H1 (cell line): ENCODE results near the gene CHCHD6. TPM values are rescaled to one million over a fixed set of nuclear protein-coding genes. Genes with fewer than 3 reads are reported as not detected.

Experiments
- CTCF ChIA-PET: fragments of 300-600 bp; sonication (Branson Sonifier 250); formaldehyde crosslinking; loops from one replicate; lab custom pipeline; 2021; ENCODE audit not compliant: partially characterized antibody; lab: Charles Lee
- POLR2A ChIA-PET: fragments of 300-600 bp; sonication (Branson Sonifier 250); formaldehyde crosslinking; loops from one replicate; lab custom pipeline; 2021; ENCODE audit warnings: inconsistent platforms; ENCODE audit not compliant: partially characterized antibody; lab: Charles Lee
- DNase-seq, 2 experiments: peaks; one replicate each; pipeline versions ENCODE4 v3.0.0 to v3.0.0-alpha.2; 2010 to 2022; ENCODE audit warnings: low spot score in 2 of 2, low read depth in 1 of 2, mixed read lengths in 1 of 2
- FAIRE-seq: peaks from 2 replicates; lab custom pipeline; 2011; peaks lifted over from hg19 to GRCh38; lab: Jason Lieb, UNC
- H2AFZ ChIP-seq: 2 replicates; pipeline ENCODE4 v1.8.1; 2012; ENCODE audit warnings: low read length, inconsistent platforms
- H2AK5ac ChIP-seq: 2 replicates; pipeline ENCODE4 v1.6.1; 2013; ENCODE audit warnings: low read depth, low read length
- H2BK120ac ChIP-seq: replicated peaks from 2 replicates; pipeline ENCODE3; 2013; ENCODE audit warnings: low read depth, low read length, inconsistent platforms
- H2BK12ac ChIP-seq: 2 replicates; pipeline ENCODE4 v1.6.1; 2013; ENCODE audit warnings: low read depth, low read length
- H2BK15ac ChIP-seq: 2 replicates; pipeline ENCODE4 v1.6.1; 2013; ENCODE audit warnings: low read length
- H2BK20ac ChIP-seq: 2 replicates; pipeline ENCODE4 v1.6.1; 2013; ENCODE audit warnings: low read length
- H2BK5ac ChIP-seq: 2 replicates; pipeline ENCODE4 v1.6.1; 2013; ENCODE audit warnings: low read depth, low read length
- H3K14ac ChIP-seq: 2 replicates; pipeline ENCODE4 v1.6.1; 2013; ENCODE audit warnings: inconsistent platforms; ENCODE audit not compliant: insufficient read length
- H3K18ac ChIP-seq: 2 replicates; pipeline ENCODE4 v1.6.1; 2013; ENCODE audit warnings: low read length; ENCODE audit errors: extremely low read depth
- H3K23ac ChIP-seq: 2 replicates; pipeline ENCODE4 v1.6.1; 2013; ENCODE audit warnings: inconsistent platforms; ENCODE audit not compliant: insufficient read length
- H3K23me2 ChIP-seq: 2 replicates; pipeline ENCODE4 v1.6.1; 2013; ENCODE audit warnings: low read depth, low read length
- H3K27ac ChIP-seq: 2 replicates; pipeline ENCODE4 v1.6.1; 2011; ENCODE audit warnings: low read depth, low read length, inconsistent platforms
- H3K27me3 ChIP-seq, 4 experiments: replicated peaks in 1 of 4; 1 replicate in 1 of 4; 2 replicates in 3 of 4; pipeline versions ENCODE4 v1.6.1 to v1.8.1; 2011 to 2013; ENCODE audit warnings: low read length in 3 of 4, mild to moderate bottlenecking in 3 of 4, inconsistent platforms in 2 of 4, mixed read lengths in 2 of 4, moderate library complexity in 1 of 4; ENCODE audit not compliant: control insufficient read depth in 3 of 4, insufficient read depth in 3 of 4; ENCODE audit errors: extremely low read depth in 1 of 4
- H3K36me3 ChIP-seq, 4 experiments: 2 replicates each; pipeline versions ENCODE4 v1.6.1 to v1.8.1; 2011 to 2013; ENCODE audit warnings: mild to moderate bottlenecking in 4 of 4, low read length in 3 of 4, moderate library complexity in 2 of 4, control low read depth in 1 of 4, inconsistent platforms in 1 of 4; ENCODE audit not compliant: insufficient read depth in 4 of 4, control insufficient read depth in 2 of 4
- H3K4ac ChIP-seq: replicated peaks from 2 replicates; pipeline ENCODE3; 2013; ENCODE audit warnings: low read length, low read depth, mixed read lengths, inconsistent platforms; ENCODE audit not compliant: insufficient read length
- H3K4me1 ChIP-seq, 4 experiments: replicated peaks in 1 of 4; 1 replicate in 1 of 4; 2 replicates in 3 of 4; pipeline versions ENCODE4 v1.6.1 to v1.8.1; 2011 to 2013; ENCODE audit warnings: low read length in 3 of 4, inconsistent platforms in 2 of 4, mixed read lengths in 1 of 4; ENCODE audit not compliant: insufficient read depth in 4 of 4, control insufficient read depth in 3 of 4
- H3K4me2 ChIP-seq, 2 experiments: 2 replicates each; pipeline versions ENCODE4 v1.6.1 to v1.8.1; 2011 to 2013; ENCODE audit warnings: low read depth in 2 of 2, low read length in 2 of 2, control low read depth in 1 of 2, inconsistent platforms in 1 of 2, mild to moderate bottlenecking in 1 of 2; ENCODE audit not compliant: insufficient read depth in 1 of 2
- H3K4me3 ChIP-seq, 4 experiments: fragments of 200-600, 300-600 bp in 1 of 4; sonication (generic), shearing (Covaris generic), sonication (Bioruptor Twin) in 1 of 4; 2 replicates each; pipeline versions ENCODE4 v1.5.1 to v1.8.1; 2011 to 2016; ENCODE audit warnings: low read length in 4 of 4, low read depth in 3 of 4, control low read depth in 2 of 4, inconsistent platforms in 2 of 4, mild to moderate bottlenecking in 2 of 4, mixed read lengths in 1 of 4, moderate library complexity in 1 of 4; ENCODE audit not compliant: insufficient read depth in 2 of 4; ENCODE audit errors: extremely low read depth in 1 of 4
- H3K56ac ChIP-seq: replicated peaks from 2 replicates; pipeline ENCODE3; 2013; ENCODE audit warnings: low read depth, mild to moderate bottlenecking, mixed read lengths, low read length, inconsistent platforms; ENCODE audit not compliant: insufficient read length
- H3K79me1 ChIP-seq: 2 replicates; pipeline ENCODE4 v1.6.1; 2013; ENCODE audit warnings: low read depth, low read length, control low read depth
- H3K79me2 ChIP-seq, 2 experiments: 2 replicates each; pipeline versions ENCODE4 v1.6.1 to v1.8.1; 2012 to 2013; ENCODE audit warnings: low read length in 2 of 2, mild to moderate bottlenecking in 2 of 2, inconsistent platforms in 1 of 2; ENCODE audit not compliant: insufficient read depth in 2 of 2, control insufficient read depth in 1 of 2
- H3K9ac ChIP-seq, 4 experiments: replicated peaks in 1 of 4; 1 replicate in 1 of 4; 2 replicates in 3 of 4; pipeline versions ENCODE4 v1.6.1 to v1.8.1; 2011 to 2013; ENCODE audit warnings: low read depth in 3 of 4, low read length in 3 of 4, control low read depth in 2 of 4, mild to moderate bottlenecking in 2 of 4, moderate library complexity in 2 of 4, inconsistent platforms in 1 of 4; ENCODE audit errors: extremely low read depth in 1 of 4
- H3K9me3 ChIP-seq, 2 experiments: 2 replicates each; pipeline versions ENCODE4 v1.6.1 to v1.8.1; 2012 to 2013; ENCODE audit warnings: mild to moderate bottlenecking in 2 of 2, moderate library complexity in 2 of 2, control low read depth in 1 of 2, inconsistent platforms in 1 of 2, low read depth in 1 of 2, low read length in 1 of 2, mixed read lengths in 1 of 2; ENCODE audit not compliant: insufficient read depth in 2 of 2
- H4K20me1 ChIP-seq, 2 experiments: replicated peaks in 1 of 2; 2 replicates each; pipeline versions ENCODE3 to v1.8.1; 2011 to 2013; ENCODE audit warnings: inconsistent platforms in 2 of 2, low read length in 2 of 2, mild to moderate bottlenecking in 1 of 2; ENCODE audit not compliant: insufficient read depth in 2 of 2, control insufficient read depth in 1 of 2
- H4K5ac ChIP-seq: 2 replicates; pipeline ENCODE4 v1.6.1; 2013; ENCODE audit warnings: low read length, low read depth, mixed read lengths, inconsistent platforms; ENCODE audit not compliant: insufficient read length
- H4K8ac ChIP-seq: 2 replicates; pipeline ENCODE4 v1.8.0; 2013; ENCODE audit warnings: mild to moderate bottlenecking, moderate library complexity, low read length, inconsistent platforms; ENCODE audit not compliant: insufficient read depth; ENCODE audit errors: extremely low read depth
- H4K91ac ChIP-seq: replicated peaks from 2 replicates; pipeline ENCODE3; 2013; ENCODE audit warnings: low read length, mixed read lengths, inconsistent platforms; ENCODE audit not compliant: insufficient read length
- BACH1 ChIP-seq: IDR thresholded peaks from 2 replicates; pipeline ENCODE4 v1.6.1; 2012; ENCODE audit warnings: low read length, improper control_type of control experiment
- BCL11A ChIP-seq, 2 experiments: IDR thresholded peaks; one replicate each; pipeline ENCODE4 v1.6.1; 2011; ENCODE audit warnings: low read depth in 2 of 2, low read length in 2 of 2, mild to moderate bottlenecking in 2 of 2
- CBX5 ChIP-seq: fragments of 300-800, 300-1000 bp; sonication (generic); IDR thresholded peaks from 2 replicates; pipeline ENCODE4 v1.7.1; 2016; ENCODE audit warnings: antibody characterized with exemption, low read length, low read depth
- CTCF ChIP-seq, 3 experiments: IDR thresholded peaks; 1 replicate in 2 of 3; 2 replicates in 1 of 3; pipeline versions ENCODE4 v1.5.1 to v1.6.1; 2011; ENCODE audit warnings: low read length in 3 of 3, mild to moderate bottlenecking in 3 of 3, inconsistent platforms in 2 of 3, low read depth in 1 of 3, moderate library complexity in 1 of 3; ENCODE audit not compliant: insufficient read depth in 1 of 3; ENCODE audit errors: control extremely low read depth in 1 of 3
- KDM1A ChIP-seq: fragments of 200-600, 300-600 bp; sonication (generic); IDR thresholded peaks from 2 replicates; pipeline ENCODE4 v1.7.1; 2016; ENCODE audit warnings: mild to moderate bottlenecking, low read length, borderline replicate concordance
- MAX ChIP-seq: IDR thresholded peaks from 2 replicates; pipeline ENCODE4 v1.6.1; 2012; ENCODE audit warnings: inconsistent platforms
- POLR2AphosphoS5 ChIP-seq: IDR thresholded peaks from 2 replicates; pipeline ENCODE4 v1.6.1; 2011; ENCODE audit warnings: low read depth, low read length
- RAD21 ChIP-seq, 2 experiments: IDR thresholded peaks in 1 of 2; conservative IDR thresholded peaks in 1 of 2; 2 replicates each; pipeline ENCODE4 v1.6.1; 2011; ENCODE audit warnings: low read depth in 2 of 2, low read length in 2 of 2, improper control_type of control experiment in 1 of 2, inconsistent platforms in 1 of 2, mild to moderate bottlenecking in 1 of 2, moderate library complexity in 1 of 2
- RBBP5 ChIP-seq: IDR thresholded peaks from 2 replicates; pipeline ENCODE4 v1.7.1; 2012; ENCODE audit warnings: low read depth, mild to moderate bottlenecking, inconsistent platforms, low read length, moderate library complexity, borderline replicate concordance
- TAF7 ChIP-seq: optimal IDR thresholded peaks from 2 replicates; pipeline ENCODE3; 2011; ENCODE audit warnings: low read depth, mild to moderate bottlenecking, inconsistent platforms, low read length, moderate library complexity, borderline replicate concordance
- WGBS, 2 experiments: shearing (Covaris generic) in 1 of 2; methylation state at CpG; one replicate each; pipeline versions ENCODE4 v1.1.6 to v1.1.7; 2013 to 2015; ENCODE audit warnings: low lambda C conversion rate in 2 of 2, mixed read lengths in 2 of 2, inconsistent platforms in 1 of 2, low coverage in 1 of 2, missing lambda C conversion rate in 1 of 2; ENCODE audit not compliant: insufficient replicate concordance in 2 of 2, insufficient coverage in 1 of 2, insufficient read length in 1 of 2; ENCODE audit errors: extremely low coverage in 1 of 2, missing lambda C conversion rate in 1 of 2; 5-methylcytosine and 5-hydroxymethylcytosine counted together
- polyA plus RNA-seq, 7 experiments: library from polyadenylated mRNA; depleted of rRNA in 3 of 7; stranded (reverse) in 5 of 7; unstranded in 2 of 7; fragments of >200 nt in 5 of 7; fragments of 200-250 nt in 2 of 7; gene quantifications; 1 replicate in 5 of 7; 2 replicates in 1 of 7; 4 replicates in 1 of 7; pipeline versions ENCODE4 v1.2.1 to v1.2.3, GENCODE V29; 2011 to 2013; ENCODE audit warnings: missing spikeins in 2 of 7, mixed read lengths in 2 of 7
- total RNA-seq: library from RNA; stranded (reverse); fragmentation: NEBNext Ultra II Directional; extraction: Animal tissue kit (Norgen Biotek cat#: 25700); gene quantifications from 2 replicates; pipeline ENCODE4 v1.2.1, GENCODE V29; 2021

Gene CHCHD6
- total and polyA plus RNA-seq, 2 of the 8 experiments (the other 6 are each of a cell fraction or from before 2014, with no cell fraction given): 32.4 to 37.6 TPM

DNA sequence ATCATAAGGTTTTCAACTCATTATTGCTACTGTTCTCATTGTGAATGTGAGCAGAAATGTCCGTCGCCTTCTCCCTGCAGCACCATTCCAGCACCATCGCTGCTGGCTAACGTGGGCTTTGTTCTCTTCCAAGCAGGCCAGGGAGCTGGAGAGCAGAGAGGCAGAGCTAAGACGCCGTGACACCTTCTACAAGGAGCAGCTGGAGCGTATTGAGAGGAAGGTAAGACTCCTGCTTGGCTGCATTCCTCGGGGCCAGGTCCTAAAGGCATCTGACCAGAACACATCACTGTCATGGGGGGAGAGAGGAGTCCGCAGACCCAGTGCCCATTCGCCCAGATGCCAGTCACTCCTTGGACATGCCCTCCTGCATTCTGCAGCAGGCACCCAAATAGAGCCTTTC, 148.5 kb downstream of the CHCHD6 start:
- Histone ChIP-seq H2BK20ac (no peak overlapping the region), H3K4me2 (no peak overlapping the region), H2BK5ac (0 out of 2 replicates have a peak overlapping the region, but pooled peaks have one; percentile 6), H2AK5ac (no peak overlapping the region; the same call in 1 of the 2 replicates), H4K5ac (peak overlapping the region; percentile 47), H2BK12ac (peak overlapping the region; percentile 100), H2BK120ac (no peak overlapping the region), H2BK15ac (no peak overlapping the region), H3K18ac (peak overlapping the region; percentile 34; the same call in 1 of the 2 replicates), H3K27me3 (no peaks in the 10 kb centered on the region), H3K56ac (no peak overlapping the region), H3K79me2 (no peaks in the 10 kb centered on the region), H3K14ac (no peak overlapping the region), H3K23ac (no peak overlapping the region), H3K23me2 (no peaks in the 10 kb centered on the region), H4K20me1 (peaks cover 0 to 2% of the 10 kb centered on the region in 2 experiments), H3K9me3 (no peaks in the 10 kb centered on the region), H3K27ac (no peak overlapping the region), H4K91ac (peak overlapping the region; percentile 87), H3K9ac (no peak overlapping the region), H4K8ac (peak overlapping the region; percentile 81; the same call in 1 of the 2 replicates), H3K4ac (no peak overlapping the region), H3K4me3 (no peak overlapping the region), H3K4me1 (peaks cover 26 to 33% (median 27%) of the 10 kb centered on the region in 4 experiments), H3K79me1 (no peaks in the 10 kb centered on the region), H3K36me3 (no peaks in the 10 kb centered on the region), H2AFZ (no peak overlapping the region)
- ChIA-PET POLR2A (interaction anchor here (0.6 to 4.3 kb wide), 7 partner anchors 14 to 620 kb away, joined by 3 to 17 read pairs (median 3); no protein-coding TSS in a partner anchor), CTCF (interaction anchor here (1.0 to 8.2 kb wide), 6 partner anchors 36 to 150 kb away, joined by 3 to 53 read pairs (median 4); no protein-coding TSS in a partner anchor)
- WGBS, 2 experiments: 80% methylated on average over 10 of the region's 10 CpGs; no CpG with 5 or more reads in 1 of the 2 experiments
- peak in 1 of 2 experiments; percentile 46 for DNase-seq
- peak; percentile 55 for FAIRE-seq
- no peak for TF ChIP-seq MAX
- no peak for TF ChIP-seq TAF7
- no peak; a peak in 1 of 4 replicates for TF ChIP-seq RAD21 (IDR thresholded peaks at IDR 0.05 in 1 of 2, conservative IDR thresholded peaks at IDR 0.05 in 1 of 2; ENCODE audit: low read depth in 2 of 2, low read length in 2 of 2)
- no peak for TF ChIP-seq RBBP5
- TF ChIP-seq POLR2AphosphoS5: no peak; the same call in 1 of the 2 replicates
- TF ChIP-seq KDM1A: no peak
- TF ChIP-seq BACH1: no peak
- no peak for TF ChIP-seq CBX5
- no peak for TF ChIP-seq CTCF (IDR thresholded peaks at IDR 0.05; ENCODE audit: control extremely low read depth in 1 of 3, insufficient read depth in 1 of 3, low read depth in 1 of 3, low read length in 3 of 3)
- TF ChIP-seq BCL11A (IDR thresholded peaks at IDR 0.05; ENCODE audit: low read depth in 2 of 2, low read length in 2 of 2): no peak
